Colonic mucosa (tissue), 4 donors: ENCODE results near the gene POMGNT2. TPM values are rescaled to one million over a fixed set of nuclear protein-coding genes. Genes with fewer than 3 reads are reported as not detected.

Source experiments
- DNase-seq: peaks from one replicate; pipeline ENCODE4 v3.0.0-alpha.2; 2020
- H3K27ac ChIP-seq: fragments of 200-600 bp; one replicate; pipeline ENCODE4 v1.8.0; 2021
- H3K27me3 ChIP-seq: fragments of 200-600 bp; one replicate; pipeline ENCODE4 v1.8.0; 2021
- H3K36me3 ChIP-seq: fragments of 200-600 bp; one replicate; pipeline ENCODE4 v1.8.0; 2021
- H3K4me1 ChIP-seq: fragments of 200-600 bp; one replicate; pipeline ENCODE4 v1.8.0; 2021; ENCODE audit warnings: mild to moderate bottlenecking
- H3K4me3 ChIP-seq: fragments of 200-600 bp; one replicate; pipeline ENCODE4 v1.8.0; 2021
- H3K9ac ChIP-seq, 2 donors: one replicate each; pipeline ENCODE4 v1.7.0; 2013; ENCODE audit warnings: control low read depth in 2 of 2, low read depth in 2 of 2, low read length in 2 of 2
- H3K9me3 ChIP-seq: fragments of 200-600 bp; one replicate; pipeline ENCODE4 v1.8.0; 2021
- CTCF ChIP-seq: fragments of 200-600 bp; IDR thresholded peaks from one replicate; pipeline ENCODE4 v1.8.0; 2022; ENCODE audit warnings: antibody characterized with exemption, mild to moderate bottlenecking
- intact Hi-C: fragments of 100-400 bp; cut with DNase I; formaldehyde crosslinking; loops from one replicate; pipeline ENCODE4 v1.14.1; 2022
- total RNA-seq, 2 donors: library from RNA; stranded (reverse); fragmentation: NEBNext Ultra II Directional in 1 of 2; extraction: Animal tissue kit (Norgen Biotek cat#: 25700) in 1 of 2; gene quantifications; one replicate each; pipeline ENCODE4 v1.2.1, GENCODE V29; 2021
- donor health status: healthy.
- donor health status: DM: no; HTN: no; CAD: no.
- donor health status: DM: no; HTN: no; CAD: no.

The POMGNT2 gene
- total RNA-seq, 2 donors from 2014 or later: 5.2 to 11.0 TPM

DNA sequence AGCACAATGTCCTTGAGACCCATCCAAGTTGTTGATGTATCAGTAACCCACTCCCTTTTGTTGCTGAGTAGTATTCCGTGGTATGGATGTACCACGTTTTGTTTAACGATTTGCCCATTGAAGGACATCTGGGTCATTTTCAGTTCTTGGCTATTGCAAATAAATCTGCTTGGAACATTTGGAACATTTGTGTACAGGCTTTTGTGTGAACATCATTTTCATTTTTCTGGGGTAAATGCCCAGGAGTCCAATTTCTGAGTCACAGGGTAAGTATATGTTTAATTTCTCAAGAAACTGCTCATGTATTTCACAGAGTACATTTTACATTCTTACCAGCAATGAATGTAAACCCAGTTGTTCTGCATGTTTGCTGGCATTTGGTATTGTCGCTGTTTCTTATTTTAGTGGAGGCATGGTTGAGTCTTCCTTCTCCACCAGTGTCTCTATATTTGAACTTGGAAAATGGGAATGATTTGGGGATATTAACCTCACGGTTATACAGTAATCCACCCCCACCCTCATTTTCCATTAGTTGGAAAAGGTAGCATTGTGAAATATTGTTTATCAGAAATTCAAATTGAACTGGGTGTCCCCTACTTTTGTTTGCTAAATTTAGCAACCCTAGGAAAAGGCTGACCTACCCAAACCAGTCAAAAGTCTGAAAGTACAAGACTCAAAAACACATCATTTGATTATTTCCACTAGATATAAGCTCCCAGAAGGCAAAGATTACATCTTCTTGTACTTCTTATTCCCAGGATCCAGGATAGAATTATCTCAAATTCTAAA lies 30.8 kb downstream of the POMGNT2 start:
- Histone ChIP-seq H3K4me1 (no peaks in the 10 kb centered on the region), H3K27me3 (no peaks in the 10 kb centered on the region), H3K36me3 (no peaks in the 10 kb centered on the region), H3K4me3 (no peak overlapping the region), H3K9me3 (no peaks in the 10 kb centered on the region), H3K27ac (no peak overlapping the region), H3K9ac (no peak overlapping the region)
- intact Hi-C loops: no loop called here
- TF ChIP-seq CTCF: no peak
- DNase-seq: no peak

DNA sequence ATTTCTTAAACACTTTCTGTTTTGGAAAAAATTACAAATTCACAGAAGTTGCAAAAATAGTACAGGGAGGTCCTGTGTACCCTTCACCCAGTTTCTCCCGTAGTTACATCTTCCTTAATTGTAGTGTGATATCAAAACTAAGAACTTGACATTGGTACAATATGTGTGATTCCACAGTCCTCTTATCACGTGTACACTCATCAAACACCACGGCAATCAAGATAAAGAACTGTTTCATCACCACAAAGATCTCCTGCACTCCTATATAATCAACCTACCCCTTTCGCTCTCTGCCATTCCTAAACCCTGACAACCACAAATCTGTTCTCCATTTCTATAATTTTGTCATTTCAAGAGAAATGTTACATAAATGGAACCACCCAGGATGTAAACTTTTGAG lies 31.4 kb downstream of the POMGNT2 start:
- Histone ChIP-seq H3K9ac (no peak overlapping the region), H3K4me3 (no peak overlapping the region), H3K27ac (no peak overlapping the region), H3K4me1 (no peaks in the 10 kb centered on the region), H3K9me3 (no peaks in the 10 kb centered on the region), H3K36me3 (no peaks in the 10 kb centered on the region), H3K27me3 (no peaks in the 10 kb centered on the region)
- TF ChIP-seq CTCF: no peak
- intact Hi-C loops: no loop called here
- no peak for DNase-seq

GRCh38 chr3:43073836-43074220 lies 32.1 kb downstream of the POMGNT2 start:
- Histone ChIP-seq H3K9me3 (no peaks in the 10 kb centered on the region), H3K4me1 (no peaks in the 10 kb centered on the region), H3K27me3 (no peaks in the 10 kb centered on the region), H3K4me3 (no peak overlapping the region), H3K36me3 (no peaks in the 10 kb centered on the region), H3K27ac (no peak overlapping the region), H3K9ac (no peak overlapping the region)
- DNase-seq: no peak
- intact Hi-C loops: no loop called here
- no peak for TF ChIP-seq CTCF

- Histone ChIP-seq H3K9ac (no peak overlapping the region), H3K27me3 (no peaks in the 10 kb centered on the region), H3K4me3 (no peak overlapping the region), H3K9me3 (no peaks in the 10 kb centered on the region), H3K4me1 (no peaks in the 10 kb centered on the region), H3K27ac (no peak overlapping the region), H3K36me3 (no peaks in the 10 kb centered on the region)
- intact Hi-C loops: no loop called here
- DNase-seq: no peak
- no peak for TF ChIP-seq CTCF
Measured at GRCh38 chr3:43073116-43073835, 32.6 kb downstream of the POMGNT2 start.

DNA sequence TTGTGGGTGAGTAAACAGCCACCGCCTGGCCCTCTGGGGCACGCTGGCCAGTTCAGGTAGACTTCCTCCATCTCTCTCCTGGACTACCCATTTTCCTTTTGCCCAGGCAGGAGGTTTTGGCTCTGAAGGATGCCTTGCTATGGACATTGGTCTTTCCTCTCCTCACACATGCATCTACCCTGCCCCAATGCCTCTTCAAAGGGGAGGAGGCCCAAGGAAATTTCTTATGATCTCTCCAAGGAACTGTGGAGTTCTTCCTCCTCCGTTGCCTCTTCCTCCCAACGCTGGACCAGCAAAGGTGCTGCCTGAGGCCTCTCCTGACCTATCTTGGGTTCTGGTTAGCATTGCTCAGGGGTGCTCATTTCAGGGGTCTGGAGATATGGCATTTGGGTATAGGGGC lies 33.5 kb downstream of the POMGNT2 start:
- no peaks in the 10 kb centered on the region for H3K4me1 ChIP-seq
- no peak for TF ChIP-seq CTCF
- H3K4me3 ChIP-seq: no peak overlapping the region
- no peak overlapping the region for H3K9ac ChIP-seq
- DNase-seq: no peak
- no peaks in the 10 kb centered on the region for H3K9me3 ChIP-seq
- H3K27me3 ChIP-seq: no peaks in the 10 kb centered on the region
- no peak overlapping the region for H3K27ac ChIP-seq
- intact Hi-C loops: no loop called here
- no peaks in the 10 kb centered on the region for H3K36me3 ChIP-seq
